SK-N-SH treated with all-trans-retinoic acid at 6 μM for 48 hours (cell line): ENCODE results near the gene IRF1.

Experiments
- ARNTL ChIP-seq: fragments of 450-650 bp; formaldehyde crosslinking; IDR thresholded peaks from 2 replicates; pipeline ENCODE4 v1.5.0; 2020; ENCODE audit warnings: low read depth, mild to moderate bottlenecking, moderate library complexity, borderline replicate concordance
- OSR1 ChIP-seq: fragments of 250-450 bp; sonication (Bioruptor Pico); IDR thresholded peaks from 2 replicates; pipeline ENCODE4 v1.8.0; 2022; ENCODE audit warnings: moderate library complexity, mild to moderate bottlenecking, inconsistent platforms
- PPARA ChIP-seq: fragments of 250-450 bp; sonication (Bioruptor Pico); IDR thresholded peaks from 2 replicates; pipeline ENCODE4 v1.5.0; 2020; ENCODE audit warnings: mild to moderate bottlenecking, borderline replicate concordance
- TOX ChIP-seq: fragments of 250-450 bp; sonication (Bioruptor Pico); IDR thresholded peaks from 2 replicates; pipeline ENCODE4 v1.8.0; 2021; ENCODE audit warnings: mild to moderate bottlenecking, moderate library complexity, borderline replicate concordance
- TSHZ2 ChIP-seq: fragments of 250-450 bp; sonication (Bioruptor Pico); IDR thresholded peaks from 2 replicates; pipeline ENCODE4 v1.5.0; 2020; ENCODE audit warnings: mild to moderate bottlenecking, moderate library complexity
- ZFP3 ChIP-seq: fragments of 250-450 bp; sonication (Bioruptor Pico); IDR thresholded peaks from 2 replicates; pipeline ENCODE4 v1.5.0; 2020; ENCODE audit warnings: mild to moderate bottlenecking, moderate library complexity
- ZFP30 ChIP-seq: fragments of 450-650 bp; formaldehyde crosslinking; IDR thresholded peaks from 2 replicates; pipeline ENCODE4 v1.5.0; 2022; ENCODE audit warnings: mild to moderate bottlenecking, moderate library complexity
- TF ChIP-seq, protein P1 (sequence below): fragments of 250-450 bp; sonication (Bioruptor Pico); IDR thresholded peaks from 2 replicates; pipeline ENCODE4 v1.5.1; 2020; ENCODE audit warnings: low read depth, mild to moderate bottlenecking, moderate library complexity
- TF ChIP-seq, protein P2 (sequence below): fragments of 250-450 bp; sonication (Bioruptor Pico); IDR thresholded peaks from 2 replicates; pipeline ENCODE4 v1.8.0; 2020; ENCODE audit warnings: mild to moderate bottlenecking, moderate library complexity, borderline replicate concordance

- TF ChIP-seq, protein P1, sequence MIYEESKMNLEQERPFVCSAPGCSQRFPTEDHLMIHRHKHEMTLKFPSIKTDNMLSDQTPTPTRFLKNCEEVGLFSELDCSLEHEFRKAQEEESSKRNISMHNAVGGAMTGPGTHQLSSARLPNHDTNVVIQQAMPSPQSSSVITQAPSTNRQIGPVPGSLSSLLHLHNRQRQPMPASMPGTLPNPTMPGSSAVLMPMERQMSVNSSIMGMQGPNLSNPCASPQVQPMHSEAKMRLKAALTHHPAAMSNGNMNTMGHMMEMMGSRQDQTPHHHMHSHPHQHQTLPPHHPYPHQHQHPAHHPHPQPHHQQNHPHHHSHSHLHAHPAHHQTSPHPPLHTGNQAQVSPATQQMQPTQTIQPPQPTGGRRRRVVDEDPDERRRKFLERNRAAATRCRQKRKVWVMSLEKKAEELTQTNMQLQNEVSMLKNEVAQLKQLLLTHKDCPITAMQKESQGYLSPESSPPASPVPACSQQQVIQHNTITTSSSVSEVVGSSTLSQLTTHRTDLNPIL (CRISPR knock-in tag): no peak
- TF ChIP-seq ARNTL: no peak
- TF ChIP-seq, protein P2, sequence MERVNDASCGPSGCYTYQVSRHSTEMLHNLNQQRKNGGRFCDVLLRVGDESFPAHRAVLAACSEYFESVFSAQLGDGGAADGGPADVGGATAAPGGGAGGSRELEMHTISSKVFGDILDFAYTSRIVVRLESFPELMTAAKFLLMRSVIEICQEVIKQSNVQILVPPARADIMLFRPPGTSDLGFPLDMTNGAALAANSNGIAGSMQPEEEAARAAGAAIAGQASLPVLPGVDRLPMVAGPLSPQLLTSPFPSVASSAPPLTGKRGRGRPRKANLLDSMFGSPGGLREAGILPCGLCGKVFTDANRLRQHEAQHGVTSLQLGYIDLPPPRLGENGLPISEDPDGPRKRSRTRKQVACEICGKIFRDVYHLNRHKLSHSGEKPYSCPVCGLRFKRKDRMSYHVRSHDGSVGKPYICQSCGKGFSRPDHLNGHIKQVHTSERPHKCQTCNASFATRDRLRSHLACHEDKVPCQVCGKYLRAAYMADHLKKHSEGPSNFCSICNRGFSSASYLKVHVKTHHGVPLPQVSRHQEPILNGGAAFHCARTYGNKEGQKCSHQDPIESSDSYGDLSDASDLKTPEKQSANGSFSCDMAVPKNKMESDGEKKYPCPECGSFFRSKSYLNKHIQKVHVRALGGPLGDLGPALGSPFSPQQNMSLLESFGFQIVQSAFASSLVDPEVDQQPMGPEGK: no peak
- no peak for TF ChIP-seq ZFP30 (CRISPR knock-in tag)
- TF ChIP-seq PPARA (CRISPR knock-in tag): no peak
- no peak for TF ChIP-seq TSHZ2 (CRISPR knock-in tag)
- no peak for TF ChIP-seq TOX (CRISPR knock-in tag)
- TF ChIP-seq OSR1 (CRISPR knock-in tag): no peak
- TF ChIP-seq ZFP3 (CRISPR knock-in tag): no peak
Measured at GRCh38 chr5:132456987-132457361, 33.6 kb downstream of the IRF1 start.
